ENCODE results near the gene EMC9.

The EMC9 gene

GRCh38 chr14:24130717-24131548 is 10.5 kb downstream of the EMC9 start:
- TF ChIP-seq, protein P1, sequence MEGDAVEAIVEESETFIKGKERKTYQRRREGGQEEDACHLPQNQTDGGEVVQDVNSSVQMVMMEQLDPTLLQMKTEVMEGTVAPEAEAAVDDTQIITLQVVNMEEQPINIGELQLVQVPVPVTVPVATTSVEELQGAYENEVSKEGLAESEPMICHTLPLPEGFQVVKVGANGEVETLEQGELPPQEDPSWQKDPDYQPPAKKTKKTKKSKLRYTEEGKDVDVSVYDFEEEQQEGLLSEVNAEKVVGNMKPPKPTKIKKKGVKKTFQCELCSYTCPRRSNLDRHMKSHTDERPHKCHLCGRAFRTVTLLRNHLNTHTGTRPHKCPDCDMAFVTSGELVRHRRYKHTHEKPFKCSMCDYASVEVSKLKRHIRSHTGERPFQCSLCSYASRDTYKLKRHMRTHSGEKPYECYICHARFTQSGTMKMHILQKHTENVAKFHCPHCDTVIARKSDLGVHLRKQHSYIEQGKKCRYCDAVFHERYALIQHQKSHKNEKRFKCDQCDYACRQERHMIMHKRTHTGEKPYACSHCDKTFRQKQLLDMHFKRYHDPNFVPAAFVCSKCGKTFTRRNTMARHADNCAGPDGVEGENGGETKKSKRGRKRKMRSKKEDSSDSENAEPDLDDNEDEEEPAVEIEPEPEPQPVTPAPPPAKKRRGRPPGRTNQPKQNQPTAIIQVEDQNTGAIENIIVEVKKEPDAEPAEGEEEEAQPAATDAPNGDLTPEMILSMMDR (IDR thresholded peaks at IDR 0.05; ENCODE audit: control insufficient read depth, extremely low read depth, insufficient read depth), result no peak
- no peak for DNase-seq (ENCODE audit: low read depth)
- no peak overlapping the region for H3K4me3 ChIP-seq (ENCODE audit: low read depth, low read length)

DNA sequence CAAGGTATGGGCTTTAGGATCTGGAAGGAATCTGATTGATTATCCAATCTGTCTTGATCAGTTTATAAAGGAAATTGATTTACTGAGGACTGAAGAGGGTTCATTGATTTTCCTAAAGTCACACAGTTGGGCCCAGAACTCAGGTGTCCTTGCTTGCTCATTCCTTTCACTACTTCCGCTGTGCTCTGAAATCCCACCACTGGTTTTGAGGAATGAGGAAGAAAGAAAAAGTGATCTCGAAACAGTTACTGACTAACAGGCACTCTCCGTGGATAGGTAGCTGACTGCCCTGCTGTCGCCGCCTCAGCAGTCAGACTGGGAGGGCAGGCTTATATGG is 11.0 kb downstream of the EMC9 start, which contains the start of gene FITM1:
Gene FITM1, plus strand, starts transcription at position 280 of the 337 bp plus-strand sequence. CDS start 905 bp downstream, outside the sequence.
- DNase-seq (ENCODE audit: low read depth), result no peak
- no peak within 1 kb of the TSS for H3K4me3 ChIP-seq (ENCODE audit: low read depth, low read length)
- TF ChIP-seq, protein P1 (IDR thresholded peaks at IDR 0.05; ENCODE audit: control insufficient read depth, extremely low read depth, insufficient read depth), result no peak

GRCh38 chr14:24129410-24129998 is 11.9 kb downstream of the EMC9 start:
- DNase-seq (ENCODE audit: low read depth), result no peak
- TF ChIP-seq, protein P1 (IDR thresholded peaks at IDR 0.05; ENCODE audit: control insufficient read depth, extremely low read depth, insufficient read depth), result no peak
- H3K4me3 ChIP-seq (ENCODE audit: low read depth, low read length), result no peak overlapping the region

DNA sequence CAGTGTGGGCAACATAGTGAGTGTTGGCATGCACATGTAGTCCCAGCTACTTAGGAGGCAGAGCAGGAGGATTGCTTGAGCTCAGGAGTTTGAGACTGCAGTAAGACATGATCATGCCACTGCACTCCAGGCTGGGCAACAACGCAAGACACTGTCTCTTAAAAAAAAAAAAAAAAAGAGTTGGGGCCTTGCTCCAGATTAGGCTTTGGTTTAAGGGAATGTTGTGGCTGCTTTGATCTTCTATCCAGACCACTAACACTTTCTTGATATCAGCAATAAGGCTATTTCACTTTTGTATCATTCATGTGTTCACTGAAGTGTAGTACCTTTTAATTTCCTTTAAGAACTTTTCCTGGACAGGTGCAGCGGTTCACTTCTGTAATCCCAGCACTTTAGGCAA is 13.7 kb downstream of the EMC9 start:
- TF ChIP-seq, protein P1 (IDR thresholded peaks at IDR 0.05; ENCODE audit: control insufficient read depth, extremely low read depth, insufficient read depth), result no peak
- no peak overlapping the region for H3K4me3 ChIP-seq (ENCODE audit: low read depth, low read length)
- DNase-seq (ENCODE audit: low read depth), result no peak

- TF ChIP-seq, protein P1 (IDR thresholded peaks at IDR 0.05; ENCODE audit: control insufficient read depth, extremely low read depth, insufficient read depth), result no peak
- H3K4me3 ChIP-seq (ENCODE audit: low read depth, low read length), result no peak overlapping the region
- DNase-seq (ENCODE audit: low read depth), result no peak
Measured at GRCh38 chr14:24126939-24127338, 14.5 kb downstream of the EMC9 start.

GRCh38 chr14:24123424-24124417 is 17.7 kb downstream of the EMC9 start:
- no peak overlapping the region for H3K4me3 ChIP-seq (ENCODE audit: low read depth, low read length)
- no peak for DNase-seq (ENCODE audit: low read depth)
- TF ChIP-seq, protein P1 (IDR thresholded peaks at IDR 0.05; ENCODE audit: control insufficient read depth, extremely low read depth, insufficient read depth), result no peak

Measured in LNCaP clone FGC (cell line).